ENCODE measurements around the gene COL18A1.

- no peak for TF ChIP-seq CTCF (IDR thresholded peaks at IDR 0.05 in 4 of 5, conservative IDR thresholded peaks at IDR 0.05 in 1 of 5)
- TF ChIP-seq POLR2A (IDR thresholded peaks at IDR 0.05), result no peak
Observed at GRCh38 chr21:45516671-45517151, 111.7 kb downstream of the COL18A1 start.
